Measurements from ENCODE around the gene GPBP1.

Gene GPBP1

DNA sequence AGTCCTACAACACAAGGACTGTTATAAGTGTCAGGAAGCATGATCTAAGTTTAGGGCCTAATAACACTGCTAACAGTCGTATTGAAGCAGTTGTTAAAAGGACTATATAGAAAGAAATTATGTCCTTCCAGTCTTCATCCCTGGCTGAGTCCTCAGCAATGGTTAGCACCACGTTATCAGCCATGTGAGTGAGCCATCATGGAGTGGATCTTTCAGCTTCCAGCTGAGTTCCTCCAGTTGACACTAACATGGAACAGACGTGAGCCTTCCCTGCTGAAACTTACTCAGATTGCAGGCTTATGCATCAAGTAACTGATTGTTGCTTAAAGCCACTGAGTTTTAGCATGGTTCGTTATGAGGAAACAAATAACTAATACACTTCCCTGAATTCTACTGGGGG is 21.5 kb upstream of the GPBP1 start:
- Histone ChIP-seq H3K27me3 (ENCODE audit: insufficient read depth, poor library complexity, severe bottlenecking) (no peaks in the 10 kb centered on the region), H3K9me3 (ENCODE audit: severe bottlenecking) (peaks cover 3% of the 10 kb centered on the region), H3K27ac (ENCODE audit: poor library complexity, severe bottlenecking) (no peak overlapping the region), H3K4me3 (ENCODE audit: severe bottlenecking) (no peak overlapping the region), H3K4me1 (ENCODE audit: insufficient read depth, poor library complexity, severe bottlenecking) (no peaks in the 10 kb centered on the region), H3K36me3 (ENCODE audit: low read depth) (no peaks in the 10 kb centered on the region)
- TF ChIP-seq, protein P1, sequence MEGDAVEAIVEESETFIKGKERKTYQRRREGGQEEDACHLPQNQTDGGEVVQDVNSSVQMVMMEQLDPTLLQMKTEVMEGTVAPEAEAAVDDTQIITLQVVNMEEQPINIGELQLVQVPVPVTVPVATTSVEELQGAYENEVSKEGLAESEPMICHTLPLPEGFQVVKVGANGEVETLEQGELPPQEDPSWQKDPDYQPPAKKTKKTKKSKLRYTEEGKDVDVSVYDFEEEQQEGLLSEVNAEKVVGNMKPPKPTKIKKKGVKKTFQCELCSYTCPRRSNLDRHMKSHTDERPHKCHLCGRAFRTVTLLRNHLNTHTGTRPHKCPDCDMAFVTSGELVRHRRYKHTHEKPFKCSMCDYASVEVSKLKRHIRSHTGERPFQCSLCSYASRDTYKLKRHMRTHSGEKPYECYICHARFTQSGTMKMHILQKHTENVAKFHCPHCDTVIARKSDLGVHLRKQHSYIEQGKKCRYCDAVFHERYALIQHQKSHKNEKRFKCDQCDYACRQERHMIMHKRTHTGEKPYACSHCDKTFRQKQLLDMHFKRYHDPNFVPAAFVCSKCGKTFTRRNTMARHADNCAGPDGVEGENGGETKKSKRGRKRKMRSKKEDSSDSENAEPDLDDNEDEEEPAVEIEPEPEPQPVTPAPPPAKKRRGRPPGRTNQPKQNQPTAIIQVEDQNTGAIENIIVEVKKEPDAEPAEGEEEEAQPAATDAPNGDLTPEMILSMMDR (IDR thresholded peaks at IDR 0.05; ENCODE audit: poor library complexity, severe bottlenecking), result no peak
- ATAC-seq (ENCODE audit: low read depth), result no peak
- DNase-seq (ENCODE audit: low spot score), result no peak

DNA sequence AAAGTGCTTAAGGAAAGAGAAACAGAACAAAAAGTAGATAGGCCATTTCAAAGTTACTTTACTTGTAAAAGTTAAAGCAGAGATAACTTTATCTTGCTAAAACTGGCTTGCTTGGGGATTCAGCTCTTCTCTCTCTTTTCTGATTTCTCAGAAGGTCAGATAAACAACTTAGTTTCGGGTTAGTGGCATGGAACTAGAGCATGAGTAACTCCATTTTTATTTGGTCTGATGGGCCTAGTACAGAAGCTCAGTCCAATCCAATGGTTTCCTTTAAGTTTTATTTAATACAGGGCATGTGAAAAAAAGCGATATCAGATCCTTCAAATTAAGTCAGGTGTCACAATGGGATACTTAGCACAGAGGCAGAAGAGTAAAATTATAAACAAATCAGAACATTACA is 18.8 kb upstream of the GPBP1 start:
- DNase-seq (ENCODE audit: low spot score) (no peak), ATAC-seq (ENCODE audit: low read depth) (no peak)
- H3K36me3 ChIP-seq (ENCODE audit: low read depth), result no peaks in the 10 kb centered on the region
- H3K9me3 ChIP-seq (ENCODE audit: severe bottlenecking), result peaks cover 7% of the 10 kb centered on the region
- H3K27me3 ChIP-seq (ENCODE audit: insufficient read depth, poor library complexity, severe bottlenecking), result no peaks in the 10 kb centered on the region
- no peak overlapping the region for H3K27ac ChIP-seq (ENCODE audit: poor library complexity, severe bottlenecking)
- H3K4me3 ChIP-seq (ENCODE audit: severe bottlenecking), result no peak overlapping the region
- H3K4me1 ChIP-seq (ENCODE audit: insufficient read depth, poor library complexity, severe bottlenecking), result no peaks in the 10 kb centered on the region
- TF ChIP-seq, protein P1 (IDR thresholded peaks at IDR 0.05; ENCODE audit: poor library complexity, severe bottlenecking), result no peak

DNA sequence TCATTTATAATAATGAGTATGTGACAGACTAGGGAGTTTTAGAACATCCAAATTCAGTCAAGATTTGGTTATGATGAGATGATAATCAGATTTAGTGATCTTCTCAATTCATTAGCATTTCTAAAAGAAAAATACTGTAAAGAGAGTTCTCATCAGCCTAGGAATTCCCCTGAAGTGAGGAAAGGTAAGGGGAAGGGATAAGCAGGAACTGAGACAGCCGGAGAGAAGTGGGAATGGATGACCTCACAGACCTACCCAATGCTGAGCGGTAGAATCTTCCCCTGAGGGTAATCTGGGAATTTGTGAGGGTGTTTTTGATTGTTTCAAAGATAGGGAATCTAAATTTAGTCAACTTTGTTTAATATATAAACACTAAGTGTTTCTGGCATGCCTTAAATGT is 16.7 kb upstream of the GPBP1 start:
- Histone ChIP-seq H3K36me3 (ENCODE audit: low read depth) (no peaks in the 10 kb centered on the region), H3K27me3 (ENCODE audit: insufficient read depth, poor library complexity, severe bottlenecking) (no peaks in the 10 kb centered on the region), H3K9me3 (ENCODE audit: severe bottlenecking) (peaks cover 7% of the 10 kb centered on the region), H3K27ac (ENCODE audit: poor library complexity, severe bottlenecking) (no peak overlapping the region), H3K4me1 (ENCODE audit: insufficient read depth, poor library complexity, severe bottlenecking) (no peaks in the 10 kb centered on the region), H3K4me3 (ENCODE audit: severe bottlenecking) (no peak overlapping the region)
- DNase-seq (ENCODE audit: low spot score), result no peak
- no peak for ATAC-seq (ENCODE audit: low read depth)
- TF ChIP-seq, protein P1 (IDR thresholded peaks at IDR 0.05; ENCODE audit: poor library complexity, severe bottlenecking), result no peak

DNA sequence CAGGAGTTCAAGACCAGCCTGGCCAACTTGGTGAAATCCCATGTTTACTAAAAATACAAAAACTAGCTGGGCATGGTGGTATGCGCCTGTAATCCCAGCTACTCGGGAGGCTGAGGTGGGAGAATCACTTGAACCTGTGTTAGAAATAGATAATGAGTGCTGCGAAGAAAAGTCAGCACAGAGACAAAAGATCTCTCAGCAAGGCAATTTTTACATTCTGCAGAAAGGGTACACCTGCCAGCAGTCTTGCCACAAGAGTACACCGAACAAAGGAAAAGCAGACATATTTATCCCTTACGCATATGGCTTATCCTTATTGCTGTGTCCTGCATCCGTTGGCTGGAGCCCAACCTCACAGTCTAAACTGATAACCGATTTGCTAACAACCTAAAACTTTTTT is 16.2 kb upstream of the GPBP1 start:
- Histone ChIP-seq H3K27ac (ENCODE audit: poor library complexity, severe bottlenecking) (no peak overlapping the region), H3K36me3 (ENCODE audit: low read depth) (no peaks in the 10 kb centered on the region), H3K4me1 (ENCODE audit: insufficient read depth, poor library complexity, severe bottlenecking) (no peaks in the 10 kb centered on the region), H3K4me3 (ENCODE audit: severe bottlenecking) (no peak overlapping the region), H3K9me3 (ENCODE audit: severe bottlenecking) (peaks cover 7% of the 10 kb centered on the region), H3K27me3 (ENCODE audit: insufficient read depth, poor library complexity, severe bottlenecking) (no peaks in the 10 kb centered on the region)
- ATAC-seq (ENCODE audit: low read depth) (no peak), DNase-seq (ENCODE audit: low spot score) (no peak)
- TF ChIP-seq, protein P1 (IDR thresholded peaks at IDR 0.05; ENCODE audit: poor library complexity, severe bottlenecking), result no peak

DNA sequence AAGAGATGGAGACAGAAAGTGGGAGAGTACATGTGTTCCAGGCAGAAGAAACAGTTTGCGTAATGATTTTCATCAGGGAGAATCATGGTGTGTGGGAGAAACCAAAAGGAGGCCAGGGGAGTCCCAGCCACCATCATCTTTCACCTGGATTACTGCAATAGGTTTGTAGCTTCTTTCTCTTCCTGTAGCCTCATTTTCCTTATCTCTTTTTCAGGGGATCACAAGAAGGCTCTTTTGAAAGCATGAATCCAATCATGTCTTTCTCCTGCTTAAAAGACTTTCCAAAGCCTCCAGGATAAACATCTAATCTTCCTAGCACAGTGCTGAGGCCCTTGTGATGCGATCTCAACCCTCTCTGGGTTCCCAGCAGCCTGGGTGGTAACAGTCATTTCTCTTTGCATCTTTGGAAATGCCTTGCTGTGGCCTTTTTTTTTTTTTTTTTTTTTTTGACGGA is 10.3 kb upstream of the GPBP1 start:
- TF ChIP-seq, protein P1 (IDR thresholded peaks at IDR 0.05; ENCODE audit: poor library complexity, severe bottlenecking), result no peak
- Histone ChIP-seq H3K4me1 (ENCODE audit: insufficient read depth, poor library complexity, severe bottlenecking) (no peaks in the 10 kb centered on the region), H3K9me3 (ENCODE audit: severe bottlenecking) (no peaks in the 10 kb centered on the region), H3K4me3 (ENCODE audit: severe bottlenecking) (no peak overlapping the region), H3K27ac (ENCODE audit: poor library complexity, severe bottlenecking) (no peak overlapping the region), H3K27me3 (ENCODE audit: insufficient read depth, poor library complexity, severe bottlenecking) (no peaks in the 10 kb centered on the region), H3K36me3 (ENCODE audit: low read depth) (no peaks in the 10 kb centered on the region)
- no peak for DNase-seq (ENCODE audit: low spot score)
- no peak for ATAC-seq (ENCODE audit: low read depth)

Measured in RWPE2 (cell line).